HUES64 (cell line): ENCODE measurements around the gene PLIN5.

Source experiments
- H3K27ac ChIP-seq: 2 replicates; pipeline ENCODE4 v1.7.0; 2013; ENCODE audit warnings: low read depth, low read length, inconsistent platforms
- H3K27me3 ChIP-seq: 2 replicates; pipeline ENCODE4 v1.6.1; 2013; ENCODE audit warnings: mild to moderate bottlenecking, low read length; ENCODE audit not compliant: insufficient read depth
- H3K36me3 ChIP-seq: 2 replicates; pipeline ENCODE4 v1.6.1; 2013; ENCODE audit warnings: mild to moderate bottlenecking, low read length; ENCODE audit not compliant: insufficient read depth
- H3K4me1 ChIP-seq: 2 replicates; pipeline ENCODE4 v1.6.1; 2013; ENCODE audit warnings: mild to moderate bottlenecking, low read length, moderate library complexity; ENCODE audit not compliant: insufficient read depth
- H3K4me3 ChIP-seq: 2 replicates; pipeline ENCODE4 v1.5.1; 2013; ENCODE audit warnings: mild to moderate bottlenecking, low read length, moderate library complexity
- H3K9ac ChIP-seq: 2 replicates; pipeline ENCODE4 v1.6.1; 2013; ENCODE audit warnings: mild to moderate bottlenecking, low read depth, low read length
- H3K9me3 ChIP-seq: 2 replicates; pipeline ENCODE4 v1.6.1; 2013; ENCODE audit warnings: low read depth, low read length; ENCODE audit not compliant: insufficient read depth
- WGBS: fragments of 150-250, 120-280 bp; methylation state at CpG from one replicate; pipeline ENCODE4 v1.1.7; 2013; ENCODE audit warnings: missing lambda C conversion rate; 5-methylcytosine and 5-hydroxymethylcytosine counted together

Gene PLIN5

GRCh38 chr19:4507804-4508203 is 27.2 kb downstream of the PLIN5 start:
- H3K4me1 ChIP-seq = no peaks in the 10 kb centered on the region
- H3K9ac ChIP-seq = no peak overlapping the region
- H3K27me3 ChIP-seq = peaks cover 17% of the 10 kb centered on the region
- no peaks in the 10 kb centered on the region for H3K9me3 ChIP-seq
- WGBS = 87% methylated on average over 17 of the region's 17 CpGs
- H3K4me3 ChIP-seq = no peak overlapping the region
- peaks cover 20% of the 10 kb centered on the region for H3K36me3 ChIP-seq
- H3K27ac ChIP-seq = no peak overlapping the region

GRCh38 chr19:4507150-4507452 is 27.9 kb downstream of the PLIN5 start:
- H3K4me1 ChIP-seq = no peaks in the 10 kb centered on the region

GRCh38 chr19:4506449-4507149 is 28.4 kb downstream of the PLIN5 start:
- 91% methylated on average over 17 of the region's 17 CpGs for WGBS
- Histone ChIP-seq H3K27me3 (peaks cover 8% of the 10 kb centered on the region), H3K9me3 (no peaks in the 10 kb centered on the region), H3K9ac (no peak overlapping the region), H3K36me3 (peaks cover 32% of the 10 kb centered on the region), H3K4me3 (no peak overlapping the region), H3K4me1 (no peaks in the 10 kb centered on the region), H3K27ac (no peak overlapping the region)

More at GRCh38 chr19:4507150-4507452, 27.9 kb downstream of the PLIN5 start:
- H3K36me3 ChIP-seq = peaks cover 27% of the 10 kb centered on the region
- no peak overlapping the region for H3K27ac ChIP-seq
- H3K27me3 ChIP-seq = peaks cover 13% of the 10 kb centered on the region
- 94% methylated on average over 12 of the region's 12 CpGs for WGBS
- H3K4me3 ChIP-seq = no peak overlapping the region
- no peak overlapping the region for H3K9ac ChIP-seq
- no peaks in the 10 kb centered on the region for H3K9me3 ChIP-seq

- Histone ChIP-seq H3K4me3 (no peak overlapping the region), H3K27ac (no peak overlapping the region), H3K4me1 (no peaks in the 10 kb centered on the region), H3K27me3 (0 out of 2 replicates have a peak, but pooled peaks cover 6% of the 10 kb centered on the region), H3K9ac (no peak overlapping the region), H3K9me3 (no peaks in the 10 kb centered on the region), H3K36me3 (peaks cover 38% of the 10 kb centered on the region)
- 93% methylated on average over 34 of the region's 34 CpGs for WGBS
These were observed 29.2 kb downstream of the PLIN5 start for GRCh38 chr19:4505570-4506448.

- Histone ChIP-seq H3K9ac (no peak overlapping the region), H3K27ac (no peak overlapping the region)
These were observed 30.0 kb downstream of the PLIN5 start for GRCh38 chr19:4504891-4505569.

GRCh38 chr19:4504297-4504701 is 30.7 kb downstream of the PLIN5 start:
- 95% methylated on average over 23 of the region's 23 CpGs for WGBS
- Histone ChIP-seq H3K27me3 (no peaks in the 10 kb centered on the region), H3K36me3 (peaks cover 48% of the 10 kb centered on the region), H3K27ac (no peak overlapping the region), H3K4me3 (no peak overlapping the region), H3K9me3 (no peaks in the 10 kb centered on the region), H3K9ac (no peak overlapping the region), H3K4me1 (no peaks in the 10 kb centered on the region)

More at GRCh38 chr19:4504891-4505569, 30.0 kb downstream of the PLIN5 start:
- peaks cover 43% of the 10 kb centered on the region for H3K36me3 ChIP-seq
- H3K9me3 ChIP-seq = no peaks in the 10 kb centered on the region
- no peaks in the 10 kb centered on the region for H3K4me1 ChIP-seq
- no peak overlapping the region for H3K4me3 ChIP-seq
- H3K27me3 ChIP-seq = no peaks in the 10 kb centered on the region
- 88% methylated on average over 15 of the region's 15 CpGs for WGBS

- Histone ChIP-seq H3K4me1 (no peaks in the 10 kb centered on the region), H3K9me3 (no peaks in the 10 kb centered on the region), H3K9ac (0 out of 2 replicates have a peak overlapping the region, but pooled peaks have one; percentile 26), H3K4me3 (no peak overlapping the region), H3K27me3 (no peaks in the 10 kb centered on the region), H3K36me3 (peaks cover 49% of the 10 kb centered on the region), H3K27ac (no peak overlapping the region)
- 91% methylated on average over 10 of the region's 10 CpGs for WGBS
These were observed 31.2 kb downstream of the PLIN5 start for GRCh38 chr19:4503825-4504170.

GRCh38 chr19:4503132-4503824 is 31.7 kb downstream of the PLIN5 start:
- peaks cover 55% of the 10 kb centered on the region for H3K36me3 ChIP-seq
- WGBS = 89% methylated on average over 25 of the region's 25 CpGs
- no peaks in the 10 kb centered on the region for H3K27me3 ChIP-seq
- H3K9me3 ChIP-seq = no peaks in the 10 kb centered on the region
- H3K4me3 ChIP-seq = no peak overlapping the region
- no peak overlapping the region for H3K9ac ChIP-seq
- no peaks in the 10 kb centered on the region for H3K4me1 ChIP-seq
- H3K27ac ChIP-seq = no peak overlapping the region

GRCh38 chr19:4502282-4503131 is 32.5 kb downstream of the PLIN5 start:
- Histone ChIP-seq H3K9ac (no peak overlapping the region), H3K27ac (no peak overlapping the region), H3K4me1 (no peaks in the 10 kb centered on the region), H3K4me3 (no peak overlapping the region), H3K9me3 (no peaks in the 10 kb centered on the region), H3K36me3 (peaks cover 62% of the 10 kb centered on the region), H3K27me3 (no peaks in the 10 kb centered on the region)
- 94% methylated on average over 37 of the region's 37 CpGs for WGBS

GRCh38 chr19:4501691-4502090 is 33.3 kb downstream of the PLIN5 start:
- Histone ChIP-seq H3K36me3 (peaks cover 69% of the 10 kb centered on the region), H3K4me1 (no peaks in the 10 kb centered on the region), H3K27ac (no peak overlapping the region), H3K4me3 (no peak overlapping the region), H3K9me3 (no peaks in the 10 kb centered on the region), H3K27me3 (no peaks in the 10 kb centered on the region), H3K9ac (no peak overlapping the region)
- whole genome bisulfite sequencing = 91% methylated on average over 25 of the region's 25 CpGs
